ENCODE measurements around the gene ZBTB17.

DNA sequence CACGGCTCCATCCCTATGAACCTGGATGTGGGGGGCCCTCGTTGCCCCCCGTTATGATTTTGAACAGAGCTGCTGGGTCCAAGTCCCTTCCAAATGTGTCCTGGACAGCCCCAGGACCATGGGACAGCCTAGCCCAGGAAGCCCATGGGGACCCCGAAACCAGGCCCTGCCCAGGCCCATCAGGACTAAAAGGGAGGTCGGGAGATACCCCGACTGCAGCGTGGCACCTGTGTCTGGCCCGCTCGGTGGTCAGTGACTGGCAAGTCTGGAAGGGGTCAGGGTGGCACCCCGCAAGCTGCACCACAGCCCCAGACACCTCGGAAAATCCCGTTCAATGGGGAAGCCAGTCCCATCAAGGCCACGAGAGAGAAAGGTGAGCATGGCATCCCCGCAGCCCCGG lies 17.8 kb upstream of the ZBTB17 start:
- TF ChIP-seq, protein P1, sequence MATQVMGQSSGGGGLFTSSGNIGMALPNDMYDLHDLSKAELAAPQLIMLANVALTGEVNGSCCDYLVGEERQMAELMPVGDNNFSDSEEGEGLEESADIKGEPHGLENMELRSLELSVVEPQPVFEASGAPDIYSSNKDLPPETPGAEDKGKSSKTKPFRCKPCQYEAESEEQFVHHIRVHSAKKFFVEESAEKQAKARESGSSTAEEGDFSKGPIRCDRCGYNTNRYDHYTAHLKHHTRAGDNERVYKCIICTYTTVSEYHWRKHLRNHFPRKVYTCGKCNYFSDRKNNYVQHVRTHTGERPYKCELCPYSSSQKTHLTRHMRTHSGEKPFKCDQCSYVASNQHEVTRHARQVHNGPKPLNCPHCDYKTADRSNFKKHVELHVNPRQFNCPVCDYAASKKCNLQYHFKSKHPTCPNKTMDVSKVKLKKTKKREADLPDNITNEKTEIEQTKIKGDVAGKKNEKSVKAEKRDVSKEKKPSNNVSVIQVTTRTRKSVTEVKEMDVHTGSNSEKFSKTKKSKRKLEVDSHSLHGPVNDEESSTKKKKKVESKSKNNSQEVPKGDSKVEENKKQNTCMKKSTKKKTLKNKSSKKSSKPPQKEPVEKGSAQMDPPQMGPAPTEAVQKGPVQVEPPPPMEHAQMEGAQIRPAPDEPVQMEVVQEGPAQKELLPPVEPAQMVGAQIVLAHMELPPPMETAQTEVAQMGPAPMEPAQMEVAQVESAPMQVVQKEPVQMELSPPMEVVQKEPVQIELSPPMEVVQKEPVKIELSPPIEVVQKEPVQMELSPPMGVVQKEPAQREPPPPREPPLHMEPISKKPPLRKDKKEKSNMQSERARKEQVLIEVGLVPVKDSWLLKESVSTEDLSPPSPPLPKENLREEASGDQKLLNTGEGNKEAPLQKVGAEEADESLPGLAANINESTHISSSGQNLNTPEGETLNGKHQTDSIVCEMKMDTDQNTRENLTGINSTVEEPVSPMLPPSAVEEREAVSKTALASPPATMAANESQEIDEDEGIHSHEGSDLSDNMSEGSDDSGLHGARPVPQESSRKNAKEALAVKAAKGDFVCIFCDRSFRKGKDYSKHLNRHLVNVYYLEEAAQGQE (IDR thresholded peaks at IDR 0.05): no peak
- TF ChIP-seq, protein P2, sequence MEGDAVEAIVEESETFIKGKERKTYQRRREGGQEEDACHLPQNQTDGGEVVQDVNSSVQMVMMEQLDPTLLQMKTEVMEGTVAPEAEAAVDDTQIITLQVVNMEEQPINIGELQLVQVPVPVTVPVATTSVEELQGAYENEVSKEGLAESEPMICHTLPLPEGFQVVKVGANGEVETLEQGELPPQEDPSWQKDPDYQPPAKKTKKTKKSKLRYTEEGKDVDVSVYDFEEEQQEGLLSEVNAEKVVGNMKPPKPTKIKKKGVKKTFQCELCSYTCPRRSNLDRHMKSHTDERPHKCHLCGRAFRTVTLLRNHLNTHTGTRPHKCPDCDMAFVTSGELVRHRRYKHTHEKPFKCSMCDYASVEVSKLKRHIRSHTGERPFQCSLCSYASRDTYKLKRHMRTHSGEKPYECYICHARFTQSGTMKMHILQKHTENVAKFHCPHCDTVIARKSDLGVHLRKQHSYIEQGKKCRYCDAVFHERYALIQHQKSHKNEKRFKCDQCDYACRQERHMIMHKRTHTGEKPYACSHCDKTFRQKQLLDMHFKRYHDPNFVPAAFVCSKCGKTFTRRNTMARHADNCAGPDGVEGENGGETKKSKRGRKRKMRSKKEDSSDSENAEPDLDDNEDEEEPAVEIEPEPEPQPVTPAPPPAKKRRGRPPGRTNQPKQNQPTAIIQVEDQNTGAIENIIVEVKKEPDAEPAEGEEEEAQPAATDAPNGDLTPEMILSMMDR (IDR thresholded peaks at IDR 0.05): no peak
- TF ChIP-seq CEBPB (IDR thresholded peaks at IDR 0.05) (no peak), HDAC2 (IDR thresholded peaks at IDR 0.05) (no peak), EP300 (IDR thresholded peaks at IDR 0.05) (no peak), PHF8 (IDR thresholded peaks at IDR 0.05; ENCODE audit: borderline replicate concordance, low read depth) (no peak)
